Middle frontal gyrus (tissue), 1 donor: ENCODE results near the gene PFAS.
A peak's percentile ranks its signal among the peaks of the same experiment; 100 is the strongest.

Experiments used
- DNase-seq: peaks from one replicate; pipeline ENCODE4 v3.0.0-alpha.2; 2015; ENCODE audit warnings: low spot score; ENCODE audit errors: extremely low spot score

Gene PFAS

DNA sequence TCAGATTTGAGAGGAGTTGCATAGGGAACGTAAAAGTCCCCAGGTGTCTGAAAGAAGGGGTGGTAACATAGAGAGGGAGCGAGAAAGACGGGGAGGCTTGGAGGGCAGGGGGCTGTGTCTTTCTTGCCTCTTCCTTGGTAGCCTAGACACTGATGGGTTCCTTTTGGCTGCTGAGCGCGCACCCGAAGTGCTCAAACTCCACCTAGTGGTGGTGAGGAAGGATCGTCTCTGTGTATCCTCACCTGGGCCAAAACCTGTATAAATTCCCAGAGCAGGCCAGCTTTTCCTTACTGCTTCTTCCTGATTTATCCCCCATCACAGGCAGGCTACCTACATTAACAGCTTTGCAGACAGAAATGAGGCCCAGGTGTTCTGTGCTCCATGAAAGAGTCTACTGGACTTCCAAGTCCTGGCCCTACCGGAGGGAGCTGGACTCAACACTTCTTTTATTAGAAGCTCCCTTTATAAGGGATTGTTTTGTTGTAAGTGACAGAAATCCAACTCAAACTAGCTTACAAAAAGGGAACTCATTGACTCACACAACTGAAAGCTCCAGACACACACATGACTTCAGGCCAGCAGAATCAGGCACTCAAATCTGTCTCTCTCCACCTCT is 51.6 kb downstream of the PFAS start:
- DNase-seq, result peak; percentile 28

DNA sequence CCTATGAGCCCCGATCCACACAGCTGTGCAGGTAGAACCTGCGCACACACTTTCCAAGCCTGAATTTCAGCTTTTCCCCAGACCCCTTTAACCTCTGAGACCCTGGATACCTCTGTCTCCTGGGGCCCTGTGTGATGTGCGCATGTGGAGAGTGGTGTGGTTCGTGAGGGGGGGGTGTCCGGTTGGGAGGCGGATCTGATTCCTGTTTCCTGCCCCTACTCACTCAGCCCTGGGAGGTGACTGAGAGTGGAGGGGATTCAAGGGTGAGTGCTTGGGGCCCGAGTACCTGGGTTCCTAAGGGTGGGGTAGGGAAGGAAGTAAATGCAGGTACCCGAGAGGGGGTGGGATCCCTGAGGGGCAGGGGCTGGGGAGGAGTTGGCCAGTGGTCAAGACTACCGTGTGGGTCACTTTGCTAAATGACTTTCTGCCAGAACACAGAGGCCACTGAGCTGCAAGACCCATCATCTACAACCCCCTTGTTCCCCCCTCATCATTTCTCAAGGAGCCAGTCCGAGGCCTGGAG is 61.6 kb downstream of the PFAS start:
- DNase-seq, result no peak

DNA sequence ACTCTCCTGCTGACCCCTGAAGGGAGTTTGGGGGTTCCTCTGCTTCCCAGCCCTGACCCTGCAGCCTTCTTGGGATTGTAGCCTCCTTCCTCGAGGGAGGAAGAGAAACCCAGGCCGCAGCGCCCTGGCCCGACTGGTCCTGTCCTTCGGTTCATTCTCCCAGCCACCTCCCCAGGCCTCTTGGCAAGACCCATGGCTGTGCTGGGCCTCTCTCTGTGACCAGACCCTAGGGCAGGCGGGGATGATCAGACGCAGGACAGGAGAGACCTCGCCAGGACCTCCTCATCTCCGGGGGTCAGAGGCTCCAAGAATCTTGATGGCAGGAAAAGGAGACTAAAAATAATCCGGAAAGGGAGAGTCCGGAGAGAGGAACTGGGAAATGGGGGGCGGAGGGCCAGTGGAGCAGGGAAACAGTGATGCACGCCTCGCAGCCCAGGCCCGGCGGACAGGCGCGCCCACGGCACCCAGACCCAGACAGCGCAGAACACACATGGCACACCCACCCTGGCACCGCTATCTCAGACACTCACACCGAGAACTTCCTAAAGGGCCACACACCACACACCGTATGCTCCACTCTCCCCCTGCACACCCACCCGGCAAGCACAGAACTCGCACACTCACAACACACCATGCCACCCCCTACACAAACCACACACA is 62.2 kb downstream of the PFAS start:
- DNase-seq, result no peak

DNA sequence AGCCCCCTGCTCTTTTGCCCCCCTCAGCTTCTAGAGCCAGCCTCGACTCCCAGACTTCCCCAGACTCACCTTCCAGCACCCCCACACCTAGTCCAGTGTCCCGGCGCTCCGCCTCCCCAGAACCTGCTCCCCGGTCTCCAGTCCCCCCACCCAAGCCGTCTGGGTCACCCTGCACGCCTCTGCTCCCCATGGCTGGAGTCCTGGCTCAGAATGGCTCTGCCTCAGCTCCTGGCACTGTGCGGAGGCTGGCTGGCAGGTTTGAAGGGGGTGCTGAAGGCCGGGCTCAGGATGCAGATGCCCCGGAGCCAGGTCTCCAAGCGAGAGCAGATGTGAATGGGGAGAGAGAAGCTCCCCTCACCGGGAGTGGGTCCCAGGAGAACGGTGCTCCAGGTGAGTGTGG is 63.2 kb downstream of the PFAS start:
- no peak for DNase-seq

DNA sequence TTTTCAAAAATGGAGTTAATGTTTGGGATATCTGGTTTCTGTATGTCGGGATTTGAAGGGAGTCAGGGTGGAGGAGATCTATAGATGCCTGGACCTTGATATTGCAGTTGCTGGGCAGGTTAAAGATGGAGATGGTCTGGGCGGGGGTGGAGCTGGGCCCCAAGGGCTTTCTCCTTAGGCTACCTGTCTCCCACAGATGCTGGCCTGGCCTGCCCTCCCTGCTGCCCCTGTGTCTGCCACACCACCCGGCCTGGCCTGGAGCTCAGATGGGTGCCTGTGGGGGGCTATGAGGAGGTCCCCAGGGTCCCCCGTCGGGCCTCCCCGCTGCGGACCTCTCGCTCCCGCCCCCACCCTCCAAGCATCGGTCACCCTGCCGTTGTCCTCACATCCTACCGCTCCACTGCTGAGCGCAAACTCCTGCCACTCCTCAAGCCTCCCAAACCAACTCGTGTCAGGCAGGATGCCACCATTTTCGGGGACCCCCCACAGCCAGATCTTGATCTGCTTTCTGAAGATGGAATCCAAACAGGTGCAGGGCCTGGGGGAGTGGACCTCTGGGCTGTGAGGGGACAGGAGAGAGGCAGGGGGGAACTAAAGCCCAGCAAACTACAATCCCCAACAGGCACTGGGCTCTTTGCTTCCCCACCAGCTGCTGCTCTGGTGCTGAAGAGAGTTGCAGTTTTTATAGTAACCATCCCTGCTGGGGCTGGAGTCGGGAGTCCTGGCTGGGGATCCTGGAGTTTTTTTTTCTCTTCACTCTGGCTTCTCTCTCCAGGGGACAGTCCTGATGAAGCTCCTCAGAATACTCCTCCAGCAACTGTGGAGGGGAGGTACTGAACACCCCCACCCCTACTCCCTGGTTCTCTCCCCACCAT is 63.9 kb downstream of the PFAS start:
- DNase-seq, result no peak

DNA sequence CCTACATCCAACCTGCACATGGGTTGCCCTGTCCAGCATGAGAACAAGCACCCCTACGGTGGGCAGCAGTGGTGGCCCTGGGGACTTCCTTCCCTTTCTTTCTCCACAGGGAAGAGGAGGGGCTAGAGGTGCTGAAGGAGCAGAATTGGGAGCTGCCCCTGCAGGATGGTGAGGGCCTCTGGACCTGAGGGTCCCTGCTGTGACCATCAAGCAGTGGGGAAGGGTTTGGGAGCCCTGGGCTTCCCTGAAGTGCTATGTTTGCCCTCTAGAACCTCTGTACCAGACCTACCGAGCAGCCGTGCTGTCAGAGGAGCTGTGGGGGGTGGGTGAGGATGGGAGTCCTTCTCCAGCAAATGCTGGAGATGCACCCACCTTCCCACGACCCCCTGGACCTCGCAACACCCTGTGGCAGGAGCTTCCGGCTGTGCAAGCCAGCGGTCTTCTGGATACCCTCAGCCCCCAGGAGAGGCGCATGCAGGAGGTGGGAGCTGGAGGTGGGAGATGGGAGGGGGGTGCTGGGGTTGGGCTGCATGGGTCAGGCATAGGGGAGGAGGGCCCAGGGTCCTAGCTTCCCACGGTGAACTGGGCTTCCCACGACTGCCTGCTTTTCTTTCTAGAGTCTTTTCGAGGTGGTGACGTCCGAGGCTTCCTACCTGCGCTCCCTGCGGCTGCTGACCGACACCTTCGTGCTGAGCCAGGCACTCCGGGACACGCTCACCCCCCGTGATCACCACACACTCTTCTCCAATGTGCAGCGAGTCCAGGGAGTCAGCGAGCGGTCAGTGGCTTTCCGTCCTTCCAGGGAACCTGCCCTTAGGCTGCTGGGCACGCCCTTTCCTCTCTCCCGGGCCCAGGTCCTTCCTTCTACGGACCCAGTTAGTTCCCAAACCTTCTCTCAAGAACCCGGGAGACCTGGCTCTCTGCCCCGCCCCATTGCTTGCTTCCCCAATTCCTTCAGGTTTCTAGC is 66.0 kb downstream of the PFAS start:
- no peak for DNase-seq

DNA sequence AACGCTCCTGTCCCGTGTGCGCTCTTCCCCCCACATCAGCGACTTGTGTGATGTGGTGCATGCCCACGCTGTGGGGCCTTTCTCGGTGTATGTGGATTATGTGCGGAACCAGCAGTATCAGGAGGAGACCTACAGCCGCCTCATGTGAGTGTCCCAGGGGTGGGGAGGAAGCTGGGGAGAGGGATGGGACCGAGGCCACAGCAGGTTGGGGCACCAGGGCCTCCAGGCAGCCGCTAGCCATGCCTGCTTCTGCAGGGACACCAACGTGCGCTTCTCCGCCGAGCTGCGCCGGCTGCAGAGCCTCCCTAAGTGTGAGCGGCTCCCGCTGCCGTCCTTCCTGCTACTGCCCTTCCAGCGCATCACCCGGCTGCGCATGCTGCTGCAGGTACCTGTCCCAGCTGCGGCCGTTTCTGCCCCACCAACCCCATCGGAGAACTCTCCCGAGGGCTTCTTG is 66.7 kb downstream of the PFAS start:
- no peak for DNase-seq

DNA sequence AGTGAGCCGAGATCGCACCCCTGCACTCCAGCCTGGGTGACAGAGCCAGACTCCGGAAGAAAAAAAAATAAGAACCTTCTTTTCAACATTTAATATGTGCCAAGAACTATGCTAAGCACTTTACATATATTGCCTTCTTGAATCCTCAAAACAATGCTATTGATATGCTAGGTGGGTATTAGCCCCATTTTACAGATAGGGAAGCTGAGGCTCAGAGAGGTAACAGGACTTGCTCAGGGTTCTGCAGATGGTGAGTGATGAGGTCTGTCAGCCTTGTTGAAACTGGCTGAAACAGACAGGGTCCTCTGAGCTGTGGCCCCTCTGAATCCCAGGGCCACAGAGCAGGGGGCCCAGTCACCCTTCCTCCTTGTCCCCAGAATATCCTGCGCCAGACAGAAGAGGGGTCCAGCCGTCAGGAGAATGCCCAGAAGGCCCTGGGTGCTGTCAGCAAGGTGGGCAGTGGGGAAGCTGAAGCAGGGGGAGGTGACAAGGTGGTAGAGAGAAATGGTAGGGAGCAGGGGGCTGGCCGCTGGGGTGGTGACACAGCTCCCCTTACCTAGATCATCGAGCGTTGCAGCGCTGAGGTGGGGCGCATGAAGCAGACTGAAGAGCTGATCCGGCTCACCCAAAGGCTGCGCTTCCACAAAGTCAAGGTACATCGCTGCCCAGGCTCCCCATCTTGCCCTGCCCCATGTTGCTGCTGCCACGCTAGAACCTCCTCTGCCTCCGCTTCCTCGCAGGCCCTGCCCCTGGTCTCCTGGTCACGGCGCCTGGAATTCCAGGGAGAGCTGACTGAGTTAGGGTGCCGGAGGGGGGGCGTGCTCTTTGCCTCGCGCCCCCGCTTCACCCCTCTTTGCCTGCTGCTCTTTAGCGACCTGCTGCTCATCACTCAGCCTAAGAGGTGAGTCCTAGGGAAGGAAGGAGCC is 69.2 kb downstream of the PFAS start:
- no peak for DNase-seq
